Aorta (tissue), 5 donors: ENCODE data around the gene ZBED4. TPM values are rescaled to one million over a fixed set of nuclear protein-coding genes. Genes with fewer than 3 reads are reported as not detected.
A peak's percentile ranks its signal among the peaks of the same experiment; 100 is the strongest.

Experiments
- ATAC-seq: fragments of 200-7000 bp; cut with Tn5 transposase; one replicate; pipeline ENCODE4 v1.9.1; 2022; ENCODE audit warnings: moderate library complexity; ENCODE audit not compliant: low FRiP score
- DNase-seq, 2 donors: peaks; one replicate each; pipeline ENCODE4 v3.0.0-alpha.2; 2020
- H3K27ac ChIP-seq, 2 donors: one replicate each; pipeline ENCODE4 v1.5.1; 2013; ENCODE audit warnings: low read length in 2 of 2, mild to moderate bottlenecking in 2 of 2, moderate library complexity in 2 of 2, control low read depth in 1 of 2, inconsistent platforms in 1 of 2, low read depth in 1 of 2
- H3K27me3 ChIP-seq, 2 donors: one replicate each; pipeline ENCODE4 v1.6.1; 2013; ENCODE audit warnings: control low read depth in 1 of 2, low read length in 1 of 2, mild to moderate bottlenecking in 1 of 2, moderate library complexity in 1 of 2; ENCODE audit not compliant: insufficient read depth in 2 of 2, control insufficient read depth in 1 of 2
- H3K36me3 ChIP-seq, 2 donors: one replicate each; pipeline ENCODE4 v1.6.1; 2013; ENCODE audit warnings: control low read depth in 1 of 2, low read length in 1 of 2, mild to moderate bottlenecking in 1 of 2; ENCODE audit not compliant: insufficient read depth in 2 of 2, control insufficient read depth in 1 of 2
- H3K4me1 ChIP-seq, 2 donors: one replicate each; pipeline ENCODE4 v1.6.1; 2013; ENCODE audit warnings: low read length in 2 of 2, control low read depth in 1 of 2, mild to moderate bottlenecking in 1 of 2, moderate library complexity in 1 of 2; ENCODE audit not compliant: insufficient read depth in 2 of 2, control insufficient read depth in 1 of 2
- H3K4me3 ChIP-seq, 2 donors: one replicate each; pipeline ENCODE4 v1.5.1; 2013; ENCODE audit warnings: low read length in 2 of 2, control low read depth in 1 of 2, mild to moderate bottlenecking in 1 of 2
- H3K9me3 ChIP-seq: one replicate; pipeline ENCODE4 v1.6.1; 2013; ENCODE audit warnings: mild to moderate bottlenecking, low read length; ENCODE audit not compliant: control insufficient read depth
- WGBS, 2 donors: extraction: QIAGEN DNeasy Blood & Tissue Kit; methylation state at CpG; one replicate each; pipeline ENCODE4 v1.1.7; 2013; 5-methylcytosine and 5-hydroxymethylcytosine counted together
- intact Hi-C, 2 donors: fragments of 100-400 bp; cut with DNase I; formaldehyde crosslinking; loops; one replicate each; pipeline versions ENCODE4 v1.14.2 to v1.15.0; 2022
- polyA plus RNA-seq, 2 donors: library from polyadenylated mRNA; stranded (reverse); fragments of 200-250 nt; gene quantifications; one replicate each; pipeline ENCODE4 v1.2.3, GENCODE V29; 2013
- total RNA-seq, 2 donors: library from RNA; stranded (reverse); fragmentation: NEBNext Ultra II Directional; extraction: Animal tissue kit (Norgen Biotek cat#: 25700); gene quantifications; one replicate each; pipeline ENCODE4 v1.2.1, GENCODE V29; 2021
- donor health status: healthy with polysubstance abuse.
- donor health status: Bipolar disorder and iron deficiency.
- donor health status: DM: no; HTN: no; CAD: no.
- donor health status: DM: no; HTN: no; CAD: no.
- donor health status: DM: yes; HTN: yes; CAD: no.

Gene ZBED4
- total and polyA plus RNA-seq, 4 donors = 1.3 to 9.7 (median 5.3) TPM

DNA sequence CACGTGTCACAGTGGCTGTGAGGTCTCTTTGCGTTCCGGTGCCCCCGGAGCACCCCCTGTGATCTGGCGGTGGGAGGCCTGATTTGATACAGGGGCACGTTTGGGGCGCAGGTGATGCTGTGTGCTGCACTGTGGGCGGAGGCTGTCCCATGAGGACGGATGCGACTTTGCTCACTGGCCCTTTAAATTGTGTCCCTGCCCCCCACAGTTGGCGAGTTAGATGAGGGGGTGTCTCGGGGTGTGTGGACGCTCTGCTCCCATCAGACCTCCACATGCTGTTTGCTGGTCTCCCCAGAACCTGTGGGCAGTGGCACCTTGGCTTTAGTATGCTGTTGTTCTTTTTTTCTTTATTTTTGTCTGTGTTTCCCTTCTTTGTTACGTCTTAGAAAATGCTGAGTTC is 5.2 kb downstream of the ZBED4 start:
- no peak for ATAC-seq
- Histone ChIP-seq H3K4me1 (no peaks in the 10 kb centered on the region), H3K27me3 (no peaks in the 10 kb centered on the region), H3K9me3 (no peaks in the 10 kb centered on the region), H3K4me3 (no peak overlapping the region), H3K36me3 (no peaks in the 10 kb centered on the region), H3K27ac (no peak overlapping the region)
- intact Hi-C loops = loop anchor here in 1 of 2 donors (5.0 kb wide), 1 partner anchor 58 kb away; the partner anchor contains the start of genes ALG12 and CRELD2
- no peak for DNase-seq
- 85% methylated on average over 14 of the region's 14 CpGs for WGBS, 2 donors

DNA sequence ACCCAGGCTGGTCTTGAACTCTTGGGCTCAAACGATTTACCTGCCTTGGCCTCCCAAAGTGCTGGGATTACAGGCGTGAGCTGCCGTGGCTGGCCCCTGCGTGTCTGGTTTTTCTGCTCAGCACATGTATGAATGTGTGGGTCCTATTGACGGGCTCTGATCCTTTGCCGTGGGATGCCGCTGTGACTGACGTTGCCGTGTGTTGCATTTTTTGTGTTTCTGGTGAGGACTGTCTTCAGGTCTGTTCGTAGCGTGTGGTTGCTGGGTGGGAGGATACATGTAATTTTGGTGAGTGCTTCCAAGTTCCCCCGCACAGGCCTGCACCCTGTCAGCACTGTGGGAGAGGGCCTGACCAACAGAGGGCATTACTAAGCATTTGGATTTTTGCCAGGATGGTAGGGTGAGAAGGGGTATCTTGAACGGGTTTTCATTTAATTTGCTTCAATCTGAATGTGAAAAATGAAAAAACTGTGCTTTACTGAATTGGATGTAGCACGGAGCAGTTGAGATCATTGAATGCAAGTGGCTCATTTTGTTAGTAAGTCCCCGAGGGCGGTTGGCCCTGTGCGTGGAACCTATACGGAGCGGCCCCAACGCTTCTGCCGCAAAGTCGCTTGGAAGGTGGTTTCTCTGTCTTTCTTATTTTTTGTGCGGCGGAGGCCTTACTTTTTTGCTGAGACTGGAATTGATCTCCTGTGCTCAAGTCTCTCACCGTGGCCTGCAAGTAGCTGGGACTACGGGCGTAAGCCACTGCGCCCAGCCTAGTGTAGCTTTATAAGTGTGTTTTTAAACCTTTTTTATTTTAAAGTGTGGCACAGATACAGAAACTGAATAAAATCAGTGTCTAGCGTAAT is 8.2 kb downstream of the ZBED4 start:
- ATAC-seq = no peak
- DNase-seq = peak in 1 of 2 donors; percentile 38
- no peak overlapping the region for H3K27ac ChIP-seq
- no peaks in the 10 kb centered on the region for H3K27me3 ChIP-seq
- no peaks in the 10 kb centered on the region for H3K4me1 ChIP-seq
- no peaks in the 10 kb centered on the region for H3K36me3 ChIP-seq
- intact Hi-C loops = no loop called here
- H3K4me3 ChIP-seq = no peak overlapping the region
- H3K9me3 ChIP-seq = peaks cover 3% of the 10 kb centered on the region
- 92 to 94% methylated on average over 29 of the region's 29 CpGs for WGBS, 2 donors

DNA sequence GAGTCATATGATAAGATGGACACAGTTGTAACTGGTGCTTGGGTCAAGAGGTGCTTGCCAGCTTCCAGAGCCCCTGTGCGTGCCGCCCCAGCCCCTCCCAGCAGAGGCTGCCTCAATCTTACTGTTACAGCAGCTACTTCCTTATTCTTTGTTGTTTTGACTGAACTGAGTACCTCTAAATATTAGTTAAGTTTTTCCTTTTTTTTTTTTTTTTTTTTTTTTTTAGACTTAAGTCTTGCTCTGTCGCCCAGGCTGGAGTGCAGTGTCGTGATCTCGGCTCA is 8.8 kb downstream of the ZBED4 start:
- no peaks in the 10 kb centered on the region for H3K4me1 ChIP-seq
- 82 to 90% methylated on average over 5 of the region's 5 CpGs for WGBS, 2 donors
- no peaks in the 10 kb centered on the region for H3K36me3 ChIP-seq
- peak in 1 of 2 donors; percentile 55 for DNase-seq
- H3K27me3 ChIP-seq = no peaks in the 10 kb centered on the region
- no peak overlapping the region for H3K27ac ChIP-seq
- no peak for ATAC-seq
- H3K4me3 ChIP-seq = no peak overlapping the region
- H3K9me3 ChIP-seq = peaks cover 3% of the 10 kb centered on the region
- intact Hi-C loops = no loop called here

DNA sequence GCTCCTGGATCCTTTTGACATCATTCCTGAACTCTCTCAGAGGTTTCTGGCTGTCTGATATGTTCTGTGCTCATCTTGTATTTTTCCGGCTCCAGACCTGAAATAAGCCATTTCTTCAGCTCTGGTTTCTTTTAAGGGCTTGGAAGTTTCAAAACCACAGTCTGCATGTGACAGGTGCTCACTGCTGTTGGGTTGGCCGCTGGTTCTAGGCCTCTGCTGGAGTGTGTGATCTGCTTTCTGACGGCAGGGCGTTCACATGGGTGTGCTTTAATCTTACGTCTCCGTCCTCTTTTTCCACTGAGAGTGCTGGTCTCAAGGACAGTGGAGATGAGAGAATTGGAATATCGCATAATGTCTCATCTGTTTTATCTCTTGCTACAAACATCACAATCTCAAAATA is 10.3 kb downstream of the ZBED4 start:
- H3K27me3 ChIP-seq = no peaks in the 10 kb centered on the region
- H3K27ac ChIP-seq = no peak overlapping the region
- H3K36me3 ChIP-seq = no peaks in the 10 kb centered on the region
- intact Hi-C loops = no loop called here
- peaks cover 3% of the 10 kb centered on the region for H3K9me3 ChIP-seq
- H3K4me1 ChIP-seq = no peaks in the 10 kb centered on the region
- H3K4me3 ChIP-seq = no peak overlapping the region
- no peak for ATAC-seq
- WGBS, 2 donors = 81 to 84% methylated on average over 7 of the region's 7 CpGs
- DNase-seq = no peak

DNA sequence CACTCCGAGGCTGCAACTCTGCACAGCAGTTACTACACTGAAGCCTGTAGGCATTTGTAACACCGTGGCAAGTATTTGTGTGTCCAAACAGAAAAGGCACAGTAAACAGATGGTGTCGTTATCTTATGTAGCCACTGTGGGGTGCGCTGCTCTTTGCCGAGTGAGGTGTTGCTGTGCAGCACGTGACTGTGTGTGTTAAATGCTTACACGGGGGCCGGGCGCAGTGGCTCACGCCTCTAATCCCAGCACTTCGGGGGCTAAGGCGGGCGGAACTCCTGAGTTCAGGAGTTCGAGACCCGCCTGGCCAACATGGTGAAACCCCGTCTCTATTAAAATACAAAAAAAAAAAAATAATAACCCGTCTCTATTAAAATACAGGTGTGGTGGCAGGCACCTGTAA is 11.5 kb downstream of the ZBED4 start:
- Histone ChIP-seq H3K4me1 (no peaks in the 10 kb centered on the region), H3K9me3 (peaks cover 5% of the 10 kb centered on the region), H3K4me3 (no peak overlapping the region), H3K27me3 (no peaks in the 10 kb centered on the region), H3K27ac (no peak overlapping the region), H3K36me3 (peaks cover 0 to 2% of the 10 kb centered on the region in 2 donors)
- WGBS, 2 donors = 92% methylated on average over 17 of the region's 17 CpGs
- peak in 1 of 2 donors; percentile 54 for DNase-seq
- ATAC-seq = no peak
- intact Hi-C loops = no loop called here

DNA sequence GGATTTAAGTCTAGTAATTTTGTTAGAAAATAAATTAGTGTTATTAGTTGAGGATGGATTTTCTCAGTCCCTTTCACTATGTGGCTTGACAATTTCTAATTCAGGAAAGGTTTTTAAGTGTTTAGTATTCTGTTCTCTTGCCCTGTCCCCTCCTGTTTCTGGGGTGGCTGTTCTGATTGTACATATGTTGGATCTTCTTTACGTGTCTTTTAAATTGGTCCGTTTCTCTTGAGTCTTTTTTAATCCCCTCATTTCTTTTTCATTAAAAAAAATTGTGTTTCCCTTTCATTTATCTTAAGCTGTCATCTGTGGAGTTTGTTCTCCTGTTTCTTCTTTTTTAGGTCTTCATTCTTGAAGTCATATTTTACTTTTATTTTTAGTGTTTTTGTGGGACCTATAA is 12.5 kb downstream of the ZBED4 start:
- H3K9me3 ChIP-seq = peaks cover 5% of the 10 kb centered on the region
- H3K36me3 ChIP-seq = peaks cover 0 to 2% of the 10 kb centered on the region in 2 donors
- H3K4me3 ChIP-seq = no peak overlapping the region
- ATAC-seq (no peak), DNase-seq (no peak)
- no peaks in the 10 kb centered on the region for H3K4me1 ChIP-seq
- H3K27ac ChIP-seq = no peak overlapping the region
- no peaks in the 10 kb centered on the region for H3K27me3 ChIP-seq
- 26 to 36% methylated on average over 2 of the region's 2 CpGs for WGBS, 2 donors
- intact Hi-C loops = no loop called here

DNA sequence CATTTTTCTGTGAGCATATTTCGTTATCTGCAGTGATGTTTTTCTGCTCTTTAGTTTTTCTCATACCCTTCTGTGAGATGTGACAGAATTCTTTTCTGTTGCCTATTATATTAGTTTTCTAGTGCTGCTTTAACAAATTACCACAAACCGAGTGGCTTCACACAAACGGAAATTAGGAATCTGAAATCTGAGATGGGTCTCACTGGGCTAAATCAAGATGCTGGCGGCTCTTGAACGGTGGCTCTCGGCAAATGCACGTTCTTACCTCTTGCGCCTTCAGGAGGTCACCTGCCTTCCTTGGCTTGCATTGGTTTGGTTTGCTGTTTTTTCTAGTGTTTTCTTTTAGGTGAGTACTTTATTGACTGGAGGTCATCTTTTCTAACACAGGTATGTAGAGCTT is 13.0 kb downstream of the ZBED4 start:
- intact Hi-C loops = no loop called here
- DNase-seq (peak in 1 of 2 donors; percentile 30), ATAC-seq (no peak)
- Histone ChIP-seq H3K27me3 (no peaks in the 10 kb centered on the region), H3K4me3 (no peak overlapping the region), H3K27ac (no peak overlapping the region), H3K9me3 (peaks cover 5% of the 10 kb centered on the region), H3K36me3 (peaks cover 0 to 2% of the 10 kb centered on the region in 2 donors), H3K4me1 (no peaks in the 10 kb centered on the region)
- 86 to 93% methylated on average over 8 of the region's 8 CpGs for WGBS, 2 donors

DNA sequence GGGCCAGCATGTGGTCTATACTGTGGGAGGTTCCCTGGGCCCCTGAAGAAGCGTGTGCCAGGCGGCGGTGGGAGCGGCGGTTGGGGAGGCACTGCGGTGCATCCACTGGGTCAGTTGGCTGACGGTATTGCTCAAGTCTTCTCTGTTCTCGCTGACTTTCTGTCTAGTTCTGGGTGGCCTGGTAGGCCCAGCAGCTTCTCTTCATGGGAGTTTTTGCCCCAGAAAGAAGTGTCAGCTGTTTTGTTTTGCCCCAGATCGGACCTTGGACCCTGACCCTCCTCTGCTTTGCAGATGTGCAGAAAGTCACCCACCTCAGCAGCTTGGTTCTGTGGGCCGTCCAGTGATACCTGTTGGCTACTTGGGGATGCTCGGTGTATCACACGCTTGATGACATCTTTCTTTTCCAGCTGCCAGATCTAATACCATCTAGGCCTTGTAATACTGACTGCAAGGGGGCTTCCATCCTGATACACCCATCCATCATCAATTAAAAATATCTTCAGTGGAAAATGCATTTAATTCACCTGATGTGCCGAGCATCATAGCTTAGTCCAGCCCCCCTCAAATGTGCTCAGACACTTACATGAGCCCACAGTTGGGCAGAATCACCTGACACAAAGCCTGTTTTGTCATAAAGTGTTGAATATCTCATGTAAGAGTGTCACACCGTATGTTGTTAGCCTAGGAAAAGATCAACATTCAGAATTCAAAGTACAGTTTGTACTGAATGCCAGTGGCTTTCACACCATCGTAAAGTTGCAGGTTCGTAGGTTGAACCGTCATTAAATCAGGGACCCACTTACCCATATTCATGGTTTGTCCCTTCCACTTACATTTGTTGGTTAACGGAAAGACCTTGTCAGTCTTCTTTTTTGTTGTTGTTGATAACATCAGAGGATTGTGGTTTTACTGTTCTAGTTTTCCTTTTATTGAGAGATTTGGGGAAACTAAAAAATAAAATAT is 13.9 kb downstream of the ZBED4 start:
- intact Hi-C loops = no loop called here
- Histone ChIP-seq H3K27ac (no peak overlapping the region), H3K4me1 (no peaks in the 10 kb centered on the region), H3K9me3 (peaks cover 5% of the 10 kb centered on the region), H3K27me3 (no peaks in the 10 kb centered on the region), H3K36me3 (peaks cover 0 to 2% of the 10 kb centered on the region in 2 donors), H3K4me3 (no peak overlapping the region)
- 97% methylated on average over 18 of the region's 18 CpGs for WGBS, 2 donors
- ATAC-seq (no peak), DNase-seq (peak in 1 of 2 donors; percentile 42)
